Body of pancreas (tissue), 4 donors: ENCODE data around the gene TACC2. TPM values are rescaled to one million over a fixed set of nuclear protein-coding genes. Genes with fewer than 3 reads are reported as not detected.

ENCODE experiments used
- ATAC-seq: fragments of 150-250 bp; one replicate; pipeline ENCODE4 v1.9.1; 2016
- DNase-seq, 4 donors: peaks; one replicate each; pipeline ENCODE4 v3.0.0-alpha.2; 2019
- H3K27ac ChIP-seq, 4 donors: fragments of 200-600 bp; sonication (generic); 1 replicate in 3 of 4; 2 replicates in 1 of 4; pipeline versions ENCODE4 v1.5.1 to v1.6.1; 2016 to 2019; ENCODE audit warnings: mild to moderate bottlenecking in 1 of 4, mixed read lengths in 1 of 4, moderate library complexity in 1 of 4
- H3K27me3 ChIP-seq, 2 donors: fragments of 200-600 bp; sonication (generic); one replicate each; pipeline ENCODE4 v1.6.0; 2016; ENCODE audit warnings: mild to moderate bottlenecking in 1 of 2
- H3K36me3 ChIP-seq, 2 donors: fragments of 200-600 bp; sonication (generic); replicated peaks in 1 of 2; 2 replicates each; pipeline ENCODE4 v1.5.1; 2016; ENCODE audit warnings: low read depth in 2 of 2; ENCODE audit not compliant: insufficient read depth in 1 of 2
- H3K4me1 ChIP-seq: fragments of 200-600 bp; sonication (generic); one replicate; pipeline ENCODE4 v1.6.0; 2016
- H3K4me3 ChIP-seq, 2 donors: fragments of 200-600 bp; sonication (generic); 1 replicate in 1 of 2; 2 replicates in 1 of 2; pipeline ENCODE4 v1.5.1; 2016 to 2019
- H3K9me3 ChIP-seq, 3 donors: fragments of 200-600 bp; sonication (generic); 1 replicate in 2 of 3; 2 replicates in 1 of 3; pipeline ENCODE4 v1.5.1; 2016
- CTCF ChIP-seq, 7 experiments: fragments of 450-650 bp in 4 of 7; fragments of 200-600 bp in 3 of 7; sonication (generic) in 3 of 7; IDR thresholded peaks; one replicate each; pipeline ENCODE4 v1.5.1; 2016 to 2019; ENCODE audit warnings: antibody characterized with exemption in 7 of 7
- POLR2A ChIP-seq, 3 donors: fragments of 450-650 bp; IDR thresholded peaks; one replicate each; pipeline ENCODE4 v1.6.1; 2016; ENCODE audit warnings: antibody characterized with exemption in 3 of 3, mild to moderate bottlenecking in 2 of 3
- WGBS, 2 donors: methylation state at CpG; one replicate each; pipeline ENCODE4 v1.1.5; 2017; 5-methylcytosine and 5-hydroxymethylcytosine counted together
- intact Hi-C: fragments of 100-400 bp; cut with DNase I; formaldehyde crosslinking; loops from one replicate; pipeline ENCODE4 v1.15.1; 2023
- total RNA-seq, 2 donors: library from RNA; depleted of rRNA; stranded (reverse); fragments of >200 nt; gene quantifications; one replicate each; pipeline ENCODE4 v1.1.0, GENCODE V29; 2016

TACC2 gene
- total RNA-seq, 2 donors from 2014 or later: 29.0 to 38.7 TPM

DNA sequence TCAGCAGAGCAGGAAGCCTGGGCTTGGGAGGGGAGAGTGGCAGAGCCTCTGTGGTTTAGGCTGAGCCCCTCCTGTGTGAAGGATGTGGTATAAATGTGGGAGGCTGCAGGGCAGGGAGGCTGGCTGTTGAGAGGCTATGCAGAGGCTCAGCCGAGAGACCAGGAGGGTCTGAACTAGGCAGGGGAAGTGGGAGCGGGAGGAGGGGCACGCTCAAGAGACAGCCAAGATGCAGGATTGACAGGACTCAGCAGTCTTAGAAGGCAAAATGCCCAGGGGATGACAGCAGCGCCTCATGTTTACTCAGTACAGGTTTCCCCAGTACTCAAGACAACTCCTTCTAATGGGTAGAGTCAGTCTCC is 306.5 kb downstream of the TACC2 start:
- H3K4me1 ChIP-seq: peaks cover 7% of the 10 kb centered on the region
- no peak for DNase-seq
- H3K9me3 ChIP-seq: no peaks in the 10 kb centered on the region
- no peak overlapping the region for H3K4me3 ChIP-seq
- WGBS, 2 donors: 83 to 87% methylated on average over 4 of the region's 4 CpGs
- TF ChIP-seq CTCF (IDR thresholded peaks at IDR 0.05) (no peak), POLR2A (IDR thresholded peaks at IDR 0.05) (no peak)
- ATAC-seq: no peak
- H3K36me3 ChIP-seq: no peaks in the 10 kb centered on the region
- H3K27ac ChIP-seq: no peak overlapping the region
- no peaks in the 10 kb centered on the region for H3K27me3 ChIP-seq
- intact Hi-C loops: loop anchor here (5.0 kb wide), 2 partner anchors 142 to 272 kb away; no protein-coding TSS in a partner anchor

DNA sequence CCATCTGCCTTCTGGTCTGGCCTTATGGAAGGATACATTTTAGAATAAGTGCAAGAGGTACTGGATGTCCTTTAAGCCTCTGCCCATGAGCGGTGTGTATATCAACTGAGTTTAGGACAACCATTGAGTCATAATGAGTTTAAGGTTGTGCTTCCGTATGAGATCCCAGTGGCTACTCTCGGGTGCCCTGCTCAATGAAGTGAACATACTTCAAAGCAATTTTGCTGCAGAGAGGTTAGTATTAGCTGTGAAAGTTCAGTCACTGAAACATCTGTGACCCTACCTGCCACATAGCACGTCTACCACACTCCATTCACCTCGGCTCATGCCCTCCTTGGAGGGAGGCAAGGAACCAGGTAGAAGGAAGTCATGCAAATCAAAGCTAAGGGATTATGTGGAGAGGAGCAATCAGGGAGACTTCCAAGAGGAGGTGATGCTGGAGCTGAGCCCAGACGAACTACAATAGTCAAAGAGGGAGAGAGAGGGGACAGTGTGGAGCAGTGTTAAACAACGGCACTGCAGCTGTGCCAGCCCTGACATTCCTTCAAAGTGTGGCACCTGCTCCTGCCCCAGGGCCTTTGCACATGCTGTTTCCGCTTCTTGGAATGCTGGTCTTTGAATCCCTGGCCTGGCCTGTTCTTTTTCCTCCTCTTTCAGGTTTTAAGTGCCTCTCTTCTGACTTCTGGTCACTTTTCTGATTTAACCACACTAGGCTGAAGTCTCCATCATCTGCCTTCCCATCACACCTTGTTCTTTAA is 307.6 kb downstream of the TACC2 start:
- Histone ChIP-seq H3K36me3 (no peaks in the 10 kb centered on the region), H3K27me3 (no peaks in the 10 kb centered on the region), H3K4me1 (peaks cover 13% of the 10 kb centered on the region), H3K27ac (no peak overlapping the region), H3K9me3 (no peaks in the 10 kb centered on the region), H3K4me3 (no peak overlapping the region)
- intact Hi-C loops: loop anchor here (5.0 kb wide), 2 partner anchors 141 to 271 kb away; no protein-coding TSS in a partner anchor
- ATAC-seq: no peak
- no peak for DNase-seq
- 54 to 70% methylated on average over 7 to 8 of the region's 8 CpGs for WGBS, 2 donors
- TF ChIP-seq POLR2A (IDR thresholded peaks at IDR 0.05) (no peak), CTCF (IDR thresholded peaks at IDR 0.05) (no peak)

GRCh38 chr10:122297583-122297982 is 308.6 kb downstream of the TACC2 start:
- TF ChIP-seq CTCF (IDR thresholded peaks at IDR 0.05) (no peak), POLR2A (IDR thresholded peaks at IDR 0.05) (no peak)
- WGBS, 2 donors: 63 to 66% methylated on average over 8 of the region's 8 CpGs
- H3K36me3 ChIP-seq: no peaks in the 10 kb centered on the region
- ATAC-seq: no peak
- intact Hi-C loops: loop anchor here (5.0 kb wide), 2 partner anchors 140 to 270 kb away; no protein-coding TSS in a partner anchor
- DNase-seq: no peak
- H3K9me3 ChIP-seq: no peaks in the 10 kb centered on the region
- no peaks in the 10 kb centered on the region for H3K27me3 ChIP-seq
- no peak overlapping the region for H3K4me3 ChIP-seq
- peaks cover 13% of the 10 kb centered on the region for H3K4me1 ChIP-seq
- no peak overlapping the region for H3K27ac ChIP-seq

GRCh38 chr10:122298206-122298597 is 309.2 kb downstream of the TACC2 start:
- intact Hi-C loops: loop anchor here (5.0 kb wide), 2 partner anchors 139 to 269 kb away; no protein-coding TSS in a partner anchor
- H3K27ac ChIP-seq: no peak overlapping the region
- DNase-seq (no peak), ATAC-seq (no peak)
- whole genome bisulfite sequencing, 2 donors: 56 to 73% methylated on average over 6 of the region's 6 CpGs
- no peaks in the 10 kb centered on the region for H3K9me3 ChIP-seq
- no peak for TF ChIP-seq CTCF (IDR thresholded peaks at IDR 0.05)
- no peak for TF ChIP-seq POLR2A (IDR thresholded peaks at IDR 0.05)
- H3K27me3 ChIP-seq: no peaks in the 10 kb centered on the region
- H3K4me1 ChIP-seq: peaks cover 13% of the 10 kb centered on the region
- no peak overlapping the region for H3K4me3 ChIP-seq
- H3K36me3 ChIP-seq: no peaks in the 10 kb centered on the region
